Liver (tissue), 9 donors: ENCODE measurements around the gene RAMAC. TPM values are rescaled to one million over a fixed set of nuclear protein-coding genes. Genes with fewer than 3 reads are reported as not detected.
"Not testable (repeated sequence)": the region's sequence is repeated elsewhere in the genome, so short reads cannot be mapped to it uniquely, and the experiment has no call there.

Experiments used
- DNase-seq: peaks from one replicate; pipeline ENCODE4 v3.0.0-alpha.2; 2017; ENCODE audit warnings: low spot score
- H3K27ac ChIP-seq, 2 donors: one replicate each; pipeline ENCODE4 v1.7.0; 2013; ENCODE audit warnings: inconsistent platforms in 2 of 2, low read length in 2 of 2, control low read depth in 1 of 2, low read depth in 1 of 2, mild to moderate bottlenecking in 1 of 2
- H3K27me3 ChIP-seq, 4 donors: one replicate each; pipeline versions ENCODE4 v1.6.1 to v1.7.0; 2013; ENCODE audit warnings: low read length in 3 of 4, inconsistent platforms in 1 of 4, mild to moderate bottlenecking in 1 of 4, moderate library complexity in 1 of 4; ENCODE audit not compliant: control insufficient read depth in 4 of 4, insufficient read depth in 4 of 4
- H3K36me3 ChIP-seq, 4 donors: one replicate each; pipeline versions ENCODE4 v1.6.1 to v1.7.0; 2013; ENCODE audit warnings: low read length in 3 of 4, mild to moderate bottlenecking in 3 of 4, low read depth in 1 of 4, moderate library complexity in 1 of 4; ENCODE audit not compliant: control insufficient read depth in 4 of 4, insufficient read depth in 3 of 4
- H3K4me1 ChIP-seq, 4 donors: one replicate each; pipeline versions ENCODE4 v1.6.1 to v1.7.0; 2013; ENCODE audit warnings: low read length in 3 of 4, mild to moderate bottlenecking in 3 of 4, moderate library complexity in 1 of 4; ENCODE audit not compliant: control insufficient read depth in 4 of 4, insufficient read depth in 4 of 4
- H3K4me3 ChIP-seq, 3 donors: one replicate each; pipeline versions ENCODE4 v1.6.1 to v1.7.0; 2013; ENCODE audit warnings: low read length in 3 of 3, control low read depth in 1 of 3, low read depth in 1 of 3, mild to moderate bottlenecking in 1 of 3
- H3K9ac ChIP-seq, 2 donors: one replicate each; pipeline ENCODE4 v1.7.0; 2013; ENCODE audit warnings: low read length in 2 of 2, mild to moderate bottlenecking in 2 of 2, moderate library complexity in 2 of 2, control low read depth in 1 of 2, low read depth in 1 of 2
- H3K9me3 ChIP-seq, 4 donors: one replicate each; pipeline versions ENCODE4 v1.6.1 to v1.7.0; 2013; ENCODE audit warnings: low read length in 3 of 4; ENCODE audit not compliant: control insufficient read depth in 4 of 4
- ATF3 ChIP-seq: IDR thresholded peaks from 2 replicates; pipeline ENCODE4 v1.6.1; 2016; ENCODE audit warnings: antibody characterized with exemption
- CTCF ChIP-seq: fragments of 150-350 bp; IDR thresholded peaks from 2 replicates; pipeline ENCODE4 v1.5.1; 2017; ENCODE audit warnings: improper control_type of control experiment, low read depth, low read length; ENCODE audit not compliant: missing input control
- FOXA1 ChIP-seq: IDR thresholded peaks from 2 replicates; pipeline ENCODE4 v1.6.1; 2016; ENCODE audit warnings: antibody characterized with exemption
- FOXA2 ChIP-seq: IDR thresholded peaks from 2 replicates; pipeline ENCODE4 v1.6.1; 2016; ENCODE audit warnings: antibody characterized with exemption
- GABPA ChIP-seq, 2 donors: IDR thresholded peaks in 1 of 2; conservative IDR thresholded peaks in 1 of 2; 2 replicates each; pipeline ENCODE4 v1.6.1; 2016; ENCODE audit warnings: antibody characterized with exemption in 2 of 2, mild to moderate bottlenecking in 1 of 2, moderate library complexity in 1 of 2
- HNF4G ChIP-seq: IDR thresholded peaks from 2 replicates; pipeline ENCODE4 v1.6.1; 2016; ENCODE audit warnings: antibody characterized with exemption
- JUND ChIP-seq, 2 donors: IDR thresholded peaks; 2 replicates each; pipeline ENCODE4 v1.6.1; 2016; ENCODE audit warnings: antibody characterized with exemption in 2 of 2
- MAX ChIP-seq: IDR thresholded peaks from 2 replicates; pipeline ENCODE4 v1.6.1; 2016; ENCODE audit warnings: antibody characterized with exemption
- NR2F2 ChIP-seq: IDR thresholded peaks from 2 replicates; pipeline ENCODE4 v1.6.1; 2016; ENCODE audit warnings: antibody characterized with exemption
- REST ChIP-seq: IDR thresholded peaks from 2 replicates; pipeline ENCODE4 v1.6.1; 2016; ENCODE audit warnings: antibody characterized with exemption, mild to moderate bottlenecking
- RXRA ChIP-seq, 2 donors: IDR thresholded peaks; 2 replicates each; pipeline ENCODE4 v1.6.1; 2017 to 2018; ENCODE audit warnings: antibody characterized with exemption in 2 of 2, mild to moderate bottlenecking in 1 of 2
- SP1 ChIP-seq: IDR thresholded peaks from 2 replicates; pipeline ENCODE4 v1.6.1; 2018; ENCODE audit warnings: antibody characterized with exemption, mild to moderate bottlenecking
- TAF1 ChIP-seq: conservative IDR thresholded peaks from 2 replicates; pipeline ENCODE4 v1.6.1; 2016; ENCODE audit warnings: antibody characterized with exemption, mild to moderate bottlenecking
- YY1 ChIP-seq: IDR thresholded peaks from 2 replicates; pipeline ENCODE4 v1.6.1; 2016; ENCODE audit warnings: antibody characterized with exemption, mild to moderate bottlenecking
- ZBTB33 ChIP-seq: IDR thresholded peaks from 2 replicates; pipeline ENCODE4 v1.6.1; 2016; ENCODE audit warnings: antibody characterized with exemption
- WGBS: extraction: QIAGEN DNeasy Blood & Tissue Kit; methylation state at CpG from one replicate; pipeline ENCODE4 v1.1.7; 2013; 5-methylcytosine and 5-hydroxymethylcytosine counted together
- polyA plus RNA-seq, 2 donors: library from polyadenylated mRNA; stranded (reverse) in 1 of 2; unstranded in 1 of 2; fragments of 200-250 nt in 1 of 2; fragments of >200 nt in 1 of 2; fragmentation: Nextera tagmentation in 1 of 2; extraction: Ambion mirVana in 1 of 2; gene quantifications; one replicate each; pipeline versions ENCODE4 v1.2.1 to v1.2.3, GENCODE V29; 2013 to 2015
- total RNA-seq, 2 donors: library from RNA; depleted of rRNA; stranded (reverse); fragments of >200 nt; gene quantifications; one replicate each; pipeline ENCODE4 v1.2.3, GENCODE V29; 2014
- donor health status: healthy.
- donor health status: healthy.
- donor health status: healthy.
- donor health status: healthy.
- donor health status: healthy.

RAMAC gene
- total and polyA plus RNA-seq, 4 donors = 10.0 to 26.1 (median 16.6) TPM

GRCh38 chr15:82936966-82937711, 48.9 kb upstream of the RAMAC start:
- 72% methylated on average over 4 of the region's 4 CpGs for WGBS
- no peak overlapping the region for H3K4me3 ChIP-seq
- H3K36me3 ChIP-seq = no peaks in the 10 kb centered on the region
- H3K9ac ChIP-seq = no peak overlapping the region
- H3K27ac ChIP-seq = peak overlapping the region; percentile 21 to 60
- no peaks in the 10 kb centered on the region for H3K9me3 ChIP-seq
- no peaks in the 10 kb centered on the region for H3K27me3 ChIP-seq
- no peak for DNase-seq
- H3K4me1 ChIP-seq = peaks cover 0 to 8% (median 6%) of the 10 kb centered on the region in 4 donors
- no peak for TF ChIP-seq JUND (IDR thresholded peaks at IDR 0.05)
- no peak for TF ChIP-seq MAX
- no peak for TF ChIP-seq FOXA1
- no peak for TF ChIP-seq RXRA (IDR thresholded peaks at IDR 0.05)
- TF ChIP-seq HNF4G = no peak
- no peak for TF ChIP-seq SP1

- Histone ChIP-seq H3K27me3 (no peaks in the 10 kb centered on the region), H3K4me3 (no peak overlapping the region), H3K9ac (no peak overlapping the region), H3K27ac (no peak overlapping the region), H3K9me3 (no peaks in the 10 kb centered on the region), H3K36me3 (no peaks in the 10 kb centered on the region), H3K4me1 (peaks cover 2 to 14% (median 8%) of the 10 kb centered on the region in 4 donors)
- TF ChIP-seq GABPA (IDR thresholded peaks at IDR 0.05 in 1 of 2, conservative IDR thresholded peaks at IDR 0.05 in 1 of 2) (no peak), HNF4G (no peak), FOXA2 (no peak), NR2F2 (no peak), RXRA (IDR thresholded peaks at IDR 0.05) (no peak), JUND (IDR thresholded peaks at IDR 0.05) (no peak)
- no peak for DNase-seq
- 93% methylated on average over 5 of the region's 5 CpGs for WGBS
Observed at GRCh38 chr15:82937712-82938058, 48.3 kb upstream of the RAMAC start.

GRCh38 chr15:82939678-82940077, 46.3 kb upstream of the RAMAC start:
- H3K27ac ChIP-seq, H3K4me3 ChIP-seq, H3K36me3 ChIP-seq, DNase-seq, H3K27me3 ChIP-seq, H3K9me3 ChIP-seq, H3K9ac ChIP-seq: not testable (repeated sequence)
- WGBS = 96% methylated on average over 6 of the region's 6 CpGs
- H3K4me1 ChIP-seq = peaks cover 2 to 23% (median 10%) of the 10 kb centered on the region in 4 donors

- 37% methylated on average over 8 of the region's 8 CpGs for WGBS
- Histone ChIP-seq H3K4me1 (peaks cover 0 to 33% (median 8%) of the 10 kb centered on the region in 4 donors), H3K27me3 (no peaks in the 10 kb centered on the region), H3K27ac (peak overlapping the region; percentile 39 to 68), H3K9ac (no peak overlapping the region), H3K4me3 (no peak overlapping the region), H3K9me3 (no peaks in the 10 kb centered on the region), H3K36me3 (no peaks in the 10 kb centered on the region)
- no peak for DNase-seq
- TF ChIP-seq ZBTB33 = peak; percentile 69
- peak; percentile 60 for TF ChIP-seq FOXA2
- TF ChIP-seq NR2F2 = no peak
- TF ChIP-seq SP1 = peak; percentile 12
- peak in 1 of 2 donors; percentile 83 for TF ChIP-seq RXRA (IDR thresholded peaks at IDR 0.05)
- peak; percentile 81 for TF ChIP-seq YY1
- TF ChIP-seq REST = no peak
- no peak for TF ChIP-seq CTCF
- TF ChIP-seq FOXA1 = peak; percentile 32
- no peak for TF ChIP-seq TAF1
- no peak for TF ChIP-seq GABPA (IDR thresholded peaks at IDR 0.05 in 1 of 2, conservative IDR thresholded peaks at IDR 0.05 in 1 of 2)
- peak; percentile 14 for TF ChIP-seq ATF3
Observed at GRCh38 chr15:82942691-82943090, 43.3 kb upstream of the RAMAC start.
